GM18520 (cell line): Measurements from ENCODE around the gene PTPN14.
"Not testable (repeated sequence)": the region's sequence is repeated elsewhere in the genome, so short reads cannot be mapped to it uniquely, and the experiment has no call there.

Experiments
- ATAC-seq: cut with Tn5 transposase; IDR thresholded peaks from one replicate; pipeline ENCODE4 v1.9.1; 2021; ENCODE audit not compliant: unreplicated experiment

The PTPN14 gene

GRCh38 chr1:214481983-214482634 is 69.3 kb downstream of the PTPN14 start:
- not testable (repeated sequence) for ATAC-seq

GRCh38 chr1:214476986-214477870 is 74.2 kb downstream of the PTPN14 start:
- ATAC-seq, result no peak

GRCh38 chr1:214476229-214476985 is 75.0 kb downstream of the PTPN14 start:
- ATAC-seq, result no peak

- no peak for ATAC-seq
Observed at GRCh38 chr1:214475746-214476145, 75.7 kb downstream of the PTPN14 start.

GRCh38 chr1:214475331-214475730 is 76.1 kb downstream of the PTPN14 start:
- ATAC-seq, result no peak

GRCh38 chr1:214474467-214474866 is 76.9 kb downstream of the PTPN14 start:
- no peak for ATAC-seq

GRCh38 chr1:214473862-214474261 is 77.5 kb downstream of the PTPN14 start:
- no peak for ATAC-seq

- no peak for ATAC-seq
Observed at GRCh38 chr1:214473387-214473786, 78.0 kb downstream of the PTPN14 start.

GRCh38 chr1:214472364-214472763 is 79.0 kb downstream of the PTPN14 start:
- no peak for ATAC-seq

GRCh38 chr1:214471458-214471857 is 79.9 kb downstream of the PTPN14 start:
- no peak for ATAC-seq

- ATAC-seq, result no peak
Observed at GRCh38 chr1:214470132-214470531, 81.3 kb downstream of the PTPN14 start.

GRCh38 chr1:214469290-214469689 is 82.1 kb downstream of the PTPN14 start:
- no peak for ATAC-seq

GRCh38 chr1:214467078-214467585 is 84.3 kb downstream of the PTPN14 start:
- ATAC-seq, result no peak

GRCh38 chr1:214466403-214467077 is 84.9 kb downstream of the PTPN14 start:
- no peak for ATAC-seq

GRCh38 chr1:214464445-214465287 is 86.7 kb downstream of the PTPN14 start:
- no peak for ATAC-seq

- ATAC-seq, result no peak
Observed at GRCh38 chr1:214463596-214463995, 87.8 kb downstream of the PTPN14 start.

- no peak for ATAC-seq
Observed at GRCh38 chr1:214462882-214463281, 88.5 kb downstream of the PTPN14 start.

- no peak for ATAC-seq
Observed at GRCh38 chr1:214461305-214461704, 90.1 kb downstream of the PTPN14 start.

- no peak for ATAC-seq
Observed at GRCh38 chr1:214460304-214460916, 91.0 kb downstream of the PTPN14 start.
